ENCODE measurements around the gene SLC25A40. TPM values are rescaled to one million over a fixed set of nuclear protein-coding genes. Genes with fewer than 3 reads are reported as not detected.
"Not testable (repeated sequence)": the region's sequence is repeated elsewhere in the genome, so short reads cannot be mapped to it uniquely, and the experiment has no call there.

Gene SLC25A40
- total and polyA plus RNA-seq, 2 experiments from 2014 or later = 6.3 to 19.0 TPM

GRCh38 chr7:87918740-87919139, 42.6 kb upstream of the SLC25A40 start:
- Histone ChIP-seq H3K4me1 (ENCODE audit: insufficient read depth) (no peaks in the 10 kb centered on the region), H3F3A (ENCODE audit: insufficient read depth) (no peaks in the 10 kb centered on the region), H3K4me2 (ENCODE audit: unreplicated experiment) (no peak overlapping the region), H3K4me3 (no peak overlapping the region), H3K27ac (no peak overlapping the region), H3K79me2 (ENCODE audit: insufficient read depth) (no peaks in the 10 kb centered on the region), H3K9ac (no peak overlapping the region), H2AFZ (no peak overlapping the region), H3K27me3 (replicated peaks; ENCODE audit: insufficient read depth) (no peaks in the 10 kb centered on the region), H3K9me3 (ENCODE audit: low read depth) (no peaks in the 10 kb centered on the region), H3K36me3 (ENCODE audit: low read depth) (no peaks in the 10 kb centered on the region), H3K9me2 (ENCODE audit: insufficient read depth) (no peaks in the 10 kb centered on the region), H4K20me1 (ENCODE audit: insufficient read depth) (no peaks in the 10 kb centered on the region)
- in situ Hi-C loops (cut with MboI) = no loop called here
- WGBS, 2 experiments (ENCODE audit: low coverage in 1 of 2, low lambda C conversion rate in 2 of 2, missing lambda C conversion rate in 2 of 2) = 54 to 56% methylated on average over 1 of the region's 1 CpG
- TF ChIP-seq EZH2 (IDR thresholded peaks at IDR 0.05; ENCODE audit: insufficient read depth, poor library complexity, severe bottlenecking) (no peak), EZH2phosphoT487 (IDR thresholded peaks at IDR 0.05; ENCODE audit: insufficient read depth, low read depth) (no peak)
- no peak for DNase-seq

DNA sequence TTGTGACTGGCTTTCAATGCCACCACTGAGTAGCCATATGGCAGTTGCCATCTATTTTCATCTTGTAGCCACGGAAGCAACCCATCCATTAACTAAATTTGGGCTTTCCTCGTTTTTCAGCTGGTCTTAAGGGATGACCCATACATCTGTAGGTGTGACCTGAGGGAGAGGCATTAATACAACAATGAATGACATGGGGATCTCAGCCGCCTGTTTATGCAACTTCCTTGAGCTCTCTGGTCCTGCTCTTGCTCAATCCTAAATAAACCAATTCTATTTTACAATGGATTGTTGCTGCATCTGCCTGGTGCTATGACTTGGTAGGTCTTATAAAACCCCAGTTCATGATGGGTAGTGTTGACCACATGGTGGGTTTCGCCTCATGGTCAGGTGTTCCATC, 36.0 kb upstream of the SLC25A40 start:
- TF ChIP-seq EZH2phosphoT487 (IDR thresholded peaks at IDR 0.05; ENCODE audit: insufficient read depth, low read depth) (no peak), EZH2 (IDR thresholded peaks at IDR 0.05; ENCODE audit: insufficient read depth, poor library complexity, severe bottlenecking) (no peak)
- Histone ChIP-seq H3K27ac (no peak overlapping the region), H3K79me2 (ENCODE audit: insufficient read depth) (no peaks in the 10 kb centered on the region), H3F3A (ENCODE audit: insufficient read depth) (no peaks in the 10 kb centered on the region), H3K36me3 (ENCODE audit: low read depth) (no peaks in the 10 kb centered on the region), H4K20me1 (ENCODE audit: insufficient read depth) (no peaks in the 10 kb centered on the region), H3K9me2 (ENCODE audit: insufficient read depth) (no peaks in the 10 kb centered on the region), H3K9ac (no peak overlapping the region), H3K4me2 (ENCODE audit: unreplicated experiment) (no peak overlapping the region), H3K4me3 (no peak overlapping the region), H2AFZ (no peak overlapping the region), H3K9me3 (ENCODE audit: low read depth) (no peaks in the 10 kb centered on the region), H3K4me1 (ENCODE audit: insufficient read depth) (peaks cover 2% of the 10 kb centered on the region), H3K27me3 (replicated peaks; ENCODE audit: insufficient read depth) (no peaks in the 10 kb centered on the region)
- in situ Hi-C loops (cut with MboI) = no loop called here
- 80 to 92% methylated on average over 4 of the region's 4 CpGs for WGBS, 2 experiments (ENCODE audit: low coverage in 1 of 2, low lambda C conversion rate in 2 of 2, missing lambda C conversion rate in 2 of 2)
- DNase-seq = no peak

DNA sequence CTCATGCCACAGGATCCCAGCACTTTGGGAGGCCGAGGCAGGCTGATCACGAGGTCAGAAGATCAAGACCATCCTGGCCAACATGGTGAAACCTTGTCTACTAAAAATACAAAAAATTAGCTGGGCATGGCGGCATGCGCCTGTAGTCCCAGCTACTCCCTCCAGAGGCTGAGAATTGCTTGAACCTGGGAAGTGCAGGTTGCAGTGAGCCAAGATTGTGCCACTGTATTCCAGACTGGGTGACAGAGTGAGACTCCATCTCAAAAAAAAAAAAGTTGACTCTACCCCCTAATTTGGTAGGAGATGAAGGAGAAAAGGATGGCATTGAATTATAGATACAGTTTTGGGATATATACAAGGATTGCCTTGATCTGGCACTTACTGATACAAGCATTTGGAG, 32.7 kb upstream of the SLC25A40 start:
- H3K4me2 ChIP-seq (ENCODE audit: unreplicated experiment); H3K4me3 ChIP-seq; H3K27ac ChIP-seq; H3K9me3 ChIP-seq (ENCODE audit: low read depth); H3K27me3 ChIP-seq (replicated peaks; ENCODE audit: insufficient read depth); H2AFZ ChIP-seq; H3K36me3 ChIP-seq (ENCODE audit: low read depth); H3K9ac ChIP-seq; H4K20me1 ChIP-seq (ENCODE audit: insufficient read depth); H3F3A ChIP-seq (ENCODE audit: insufficient read depth); DNase-seq; H3K79me2 ChIP-seq (ENCODE audit: insufficient read depth); in situ Hi-C loops (cut with MboI); H3K9me2 ChIP-seq (ENCODE audit: insufficient read depth): not testable (repeated sequence)
- peaks cover 10% of the 10 kb centered on the region for H3K4me1 ChIP-seq (ENCODE audit: insufficient read depth)
- whole genome bisulfite sequencing, 2 experiments (ENCODE audit: low coverage in 1 of 2, low lambda C conversion rate in 2 of 2, missing lambda C conversion rate in 2 of 2) = 98 to 99% methylated on average over 4 of the region's 4 CpGs

- peak; percentile 28 for DNase-seq
- H3K9ac ChIP-seq; H3K9me2 ChIP-seq (ENCODE audit: insufficient read depth); H3K4me2 ChIP-seq (ENCODE audit: unreplicated experiment); in situ Hi-C loops (cut with MboI); H3K4me3 ChIP-seq; H3K36me3 ChIP-seq (ENCODE audit: low read depth); H3F3A ChIP-seq (ENCODE audit: insufficient read depth); H3K27ac ChIP-seq; H3K79me2 ChIP-seq (ENCODE audit: insufficient read depth); H3K27me3 ChIP-seq (replicated peaks; ENCODE audit: insufficient read depth); H3K9me3 ChIP-seq (ENCODE audit: low read depth); H4K20me1 ChIP-seq (ENCODE audit: insufficient read depth): not testable (repeated sequence)
- peak overlapping the region; percentile 15; the same call in 1 of the 2 replicates for H2AFZ ChIP-seq
- H3K4me1 ChIP-seq (ENCODE audit: insufficient read depth) = peaks cover 10% of the 10 kb centered on the region
- WGBS, 2 experiments (ENCODE audit: low coverage in 1 of 2, low lambda C conversion rate in 2 of 2, missing lambda C conversion rate in 2 of 2) = 94 to 99% methylated on average over 3 of the region's 3 CpGs
Measured at GRCh38 chr7:87907136-87907906, 31.2 kb upstream of the SLC25A40 start.

DNA sequence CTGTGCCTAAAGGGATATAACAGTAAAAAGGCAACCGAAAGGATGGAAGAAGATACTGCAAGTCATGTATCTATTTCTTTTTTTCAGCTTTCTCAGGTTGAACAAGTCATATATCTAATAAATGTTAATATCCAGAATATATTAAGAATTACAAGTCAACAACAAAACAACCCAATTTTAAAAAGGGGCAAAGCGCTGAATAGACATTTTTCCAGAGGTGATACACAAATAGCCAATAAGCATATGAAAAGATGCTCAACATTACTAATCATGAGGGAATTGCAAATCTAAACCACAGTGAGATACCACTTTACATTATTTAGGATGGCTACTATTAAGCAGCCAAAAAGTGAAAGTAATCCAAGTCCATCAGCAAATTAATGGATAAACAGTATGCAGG, 23.1 kb upstream of the SLC25A40 start:
- Histone ChIP-seq H3K4me1 (ENCODE audit: insufficient read depth) (no peaks in the 10 kb centered on the region), H3K4me2 (ENCODE audit: unreplicated experiment) (no peak overlapping the region), H3K4me3 (no peak overlapping the region), H3K36me3 (ENCODE audit: low read depth) (peaks cover 6% of the 10 kb centered on the region), H2AFZ (no peak overlapping the region), H4K20me1 (ENCODE audit: insufficient read depth) (no peaks in the 10 kb centered on the region), H3K79me2 (ENCODE audit: insufficient read depth) (peaks cover 16% of the 10 kb centered on the region; the same call in 1 of the 2 replicates), H3K27ac (no peak overlapping the region), H3F3A (ENCODE audit: insufficient read depth) (no peaks in the 10 kb centered on the region), H3K9me3 (ENCODE audit: low read depth) (no peaks in the 10 kb centered on the region), H3K27me3 (replicated peaks; ENCODE audit: insufficient read depth) (no peaks in the 10 kb centered on the region), H3K9me2 (ENCODE audit: insufficient read depth) (no peaks in the 10 kb centered on the region), H3K9ac (no peak overlapping the region)
- DNase-seq = no peak
- no peak for TF ChIP-seq EZH2phosphoT487 (IDR thresholded peaks at IDR 0.05; ENCODE audit: insufficient read depth, low read depth)
- TF ChIP-seq EZH2 (IDR thresholded peaks at IDR 0.05; ENCODE audit: insufficient read depth, poor library complexity, severe bottlenecking) = no peak
- 98 to 100% methylated on average over 2 of the region's 2 CpGs for WGBS, 2 experiments (ENCODE audit: low coverage in 1 of 2, low lambda C conversion rate in 2 of 2, missing lambda C conversion rate in 2 of 2)
- in situ Hi-C loops (cut with MboI) = no loop called here
